GM18499 (cell line): ENCODE results near the gene UBR4.
A peak's percentile ranks its signal among the peaks of the same experiment; 100 is the strongest.
"Not testable (repeated sequence)": the region's sequence is repeated elsewhere in the genome, so short reads cannot be mapped to it uniquely, and the experiment has no call there.

ENCODE experiments used
- ATAC-seq: cut with Tn5 transposase; IDR thresholded peaks from one replicate; pipeline ENCODE4 v1.9.1; 2021; ENCODE audit warnings: moderate number of reproducible peaks; ENCODE audit not compliant: insufficient read depth, unreplicated experiment

Gene UBR4

GRCh38 chr1:19209990-19210771, at the start of gene UBR4:
UBR4 (minus strand) TSS chr1:19210266; CDS start chr1:19210248, 18 bp downstream.
- peak; percentile 53 for ATAC-seq

GRCh38 chr1:19258353-19258752, 48.3 kb upstream of the UBR4 start:
- ATAC-seq = no peak

GRCh38 chr1:19257178-19257914, 47.3 kb upstream of the UBR4 start:
- no peak for ATAC-seq

- not testable (repeated sequence) for ATAC-seq
Measured at GRCh38 chr1:19256301-19256700, 46.2 kb upstream of the UBR4 start.

GRCh38 chr1:19255288-19255687, 45.2 kb upstream of the UBR4 start:
- ATAC-seq = no peak

GRCh38 chr1:19254416-19254815, 44.4 kb upstream of the UBR4 start:
- ATAC-seq = no peak

- peak; percentile 53 for ATAC-seq
Measured at GRCh38 chr1:19251305-19252196, 41.5 kb upstream of the UBR4 start, which contains the start of the genes EMC1 and MRTO4. EMC1 (minus strand) TSS chr1:19251524; CDS start chr1:19251509, 15 bp downstream. MRTO4 (plus strand) TSS chr1:19251805; CDS start chr1:19251836, 31 bp downstream.

- no peak for ATAC-seq
Measured at GRCh38 chr1:19250629-19251304, 40.7 kb upstream of the UBR4 start.

- ATAC-seq = no peak
Measured at GRCh38 chr1:19240673-19241538, 30.8 kb upstream of the UBR4 start.

GRCh38 chr1:19239876-19240275, 29.8 kb upstream of the UBR4 start:
- no peak for ATAC-seq

GRCh38 chr1:19234224-19234623, 24.2 kb upstream of the UBR4 start:
- no peak for ATAC-seq

- no peak for ATAC-seq
Measured at GRCh38 chr1:19232524-19232846, 22.4 kb upstream of the UBR4 start.

- ATAC-seq = not testable (repeated sequence)
Measured at GRCh38 chr1:19231736-19232523, 21.9 kb upstream of the UBR4 start.

- no peak for ATAC-seq
Measured at GRCh38 chr1:19229828-19230325, 19.8 kb upstream of the UBR4 start.

- no peak for ATAC-seq
Measured at GRCh38 chr1:19229229-19229628, 19.2 kb upstream of the UBR4 start.

GRCh38 chr1:19222979-19223824, 13.1 kb upstream of the UBR4 start:
- no peak for ATAC-seq

GRCh38 chr1:19222573-19222972, 12.5 kb upstream of the UBR4 start:
- ATAC-seq = no peak
